HG03460 (cell line): ENCODE results near the gene GRB10.

Source experiments
- ATAC-seq: cut with Tn5 transposase; IDR thresholded peaks from one replicate; pipeline ENCODE4 v1.9.1; 2021; ENCODE audit not compliant: unreplicated experiment

GRB10 gene

GRCh38 chr7:50641442-50642405 lies 141.0 kb downstream of the GRB10 start:
- ATAC-seq: no peak

- no peak for ATAC-seq
Measured at GRCh38 chr7:50640779-50641178, 141.9 kb downstream of the GRB10 start.

GRCh38 chr7:50640256-50640655 lies 142.4 kb downstream of the GRB10 start:
- no peak for ATAC-seq

- ATAC-seq: no peak
Measured at GRCh38 chr7:50637725-50638643, 144.7 kb downstream of the GRB10 start.

GRCh38 chr7:50634378-50634777 lies 148.3 kb downstream of the GRB10 start:
- no peak for ATAC-seq

GRCh38 chr7:50633414-50633710 lies 149.3 kb downstream of the GRB10 start:
- ATAC-seq: no peak

- peak; percentile 86 for ATAC-seq
Measured at GRCh38 chr7:50632561-50633413, 149.9 kb downstream of the GRB10 start.

- no peak for ATAC-seq
Measured at GRCh38 chr7:50631639-50632038, 151.1 kb downstream of the GRB10 start.

GRCh38 chr7:50631100-50631499 lies 151.6 kb downstream of the GRB10 start:
- no peak for ATAC-seq

GRCh38 chr7:50629238-50629901 lies 153.3 kb downstream of the GRB10 start:
- ATAC-seq: no peak

GRCh38 chr7:50628434-50629084 lies 154.1 kb downstream of the GRB10 start:
- no peak for ATAC-seq

- no peak for ATAC-seq
Measured at GRCh38 chr7:50627824-50628361, 154.8 kb downstream of the GRB10 start.

- no peak for ATAC-seq
Measured at GRCh38 chr7:50626286-50626685, 156.4 kb downstream of the GRB10 start.

GRCh38 chr7:50625360-50625759 lies 157.3 kb downstream of the GRB10 start:
- ATAC-seq: no peak

- ATAC-seq: no peak
Measured at GRCh38 chr7:50622821-50623220, 159.9 kb downstream of the GRB10 start.

- no peak for ATAC-seq
Measured at GRCh38 chr7:50621973-50622490, 160.7 kb downstream of the GRB10 start.

GRCh38 chr7:50621206-50621605 lies 161.5 kb downstream of the GRB10 start:
- ATAC-seq: no peak

- ATAC-seq: no peak
Measured at GRCh38 chr7:50620433-50620832, 162.3 kb downstream of the GRB10 start.

- ATAC-seq: no peak
Measured at GRCh38 chr7:50619684-50620083, 163.0 kb downstream of the GRB10 start.
